Measurements from ENCODE around the gene S100A1. TPM values are rescaled to one million over a fixed set of nuclear protein-coding genes. Genes with fewer than 3 reads are reported as not detected.

The S100A1 gene
- total RNA-seq, 1 donor from 2014 or later, result 1.3 TPM

- Histone ChIP-seq H3K36me3 (ENCODE audit: control insufficient read depth, insufficient read depth, low read length) (peaks cover 3% of the 10 kb centered on the region), H3K27me3 (ENCODE audit: control insufficient read depth, insufficient read depth, low read length) (no peaks in the 10 kb centered on the region), H3K4me3 (ENCODE audit: low read depth, low read length) (peak overlapping the region; percentile 87)
- no peak for DNase-seq (ENCODE audit: low read depth)
- TF ChIP-seq, protein P1, sequence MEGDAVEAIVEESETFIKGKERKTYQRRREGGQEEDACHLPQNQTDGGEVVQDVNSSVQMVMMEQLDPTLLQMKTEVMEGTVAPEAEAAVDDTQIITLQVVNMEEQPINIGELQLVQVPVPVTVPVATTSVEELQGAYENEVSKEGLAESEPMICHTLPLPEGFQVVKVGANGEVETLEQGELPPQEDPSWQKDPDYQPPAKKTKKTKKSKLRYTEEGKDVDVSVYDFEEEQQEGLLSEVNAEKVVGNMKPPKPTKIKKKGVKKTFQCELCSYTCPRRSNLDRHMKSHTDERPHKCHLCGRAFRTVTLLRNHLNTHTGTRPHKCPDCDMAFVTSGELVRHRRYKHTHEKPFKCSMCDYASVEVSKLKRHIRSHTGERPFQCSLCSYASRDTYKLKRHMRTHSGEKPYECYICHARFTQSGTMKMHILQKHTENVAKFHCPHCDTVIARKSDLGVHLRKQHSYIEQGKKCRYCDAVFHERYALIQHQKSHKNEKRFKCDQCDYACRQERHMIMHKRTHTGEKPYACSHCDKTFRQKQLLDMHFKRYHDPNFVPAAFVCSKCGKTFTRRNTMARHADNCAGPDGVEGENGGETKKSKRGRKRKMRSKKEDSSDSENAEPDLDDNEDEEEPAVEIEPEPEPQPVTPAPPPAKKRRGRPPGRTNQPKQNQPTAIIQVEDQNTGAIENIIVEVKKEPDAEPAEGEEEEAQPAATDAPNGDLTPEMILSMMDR (IDR thresholded peaks at IDR 0.05; ENCODE audit: insufficient read depth, low read length, poor library complexity, severe bottlenecking), result no peak
Observed at GRCh38 chr1:153611356-153611755, 16.9 kb upstream of the S100A1 start.

- TF ChIP-seq, protein P1 (IDR thresholded peaks at IDR 0.05; ENCODE audit: insufficient read depth, low read length, poor library complexity, severe bottlenecking), result no peak
- Histone ChIP-seq H3K4me3 (ENCODE audit: low read depth, low read length) (peak overlapping the region; percentile 87), H3K27me3 (ENCODE audit: control insufficient read depth, insufficient read depth, low read length) (no peaks in the 10 kb centered on the region), H3K36me3 (ENCODE audit: control insufficient read depth, insufficient read depth, low read length) (peaks cover 1% of the 10 kb centered on the region)
- no peak for DNase-seq (ENCODE audit: low read depth)
Observed at GRCh38 chr1:153612111-153612754, 16.0 kb upstream of the S100A1 start.

GRCh38 chr1:153612755-153613331, 15.4 kb upstream of the S100A1 start, which contains the start of gene S100A16:
S100A16 (minus strand) TSS chr1:153613137; CDS start chr1:153608151, 4,986 bp downstream.
- DNase-seq (ENCODE audit: low read depth), result no peak
- Histone ChIP-seq H3K4me3 (ENCODE audit: low read depth, low read length) (peak within 1 kb of the TSS; percentile 87), H3K27me3 (ENCODE audit: control insufficient read depth, insufficient read depth, low read length) (no peaks in the 10 kb centered on the region), H3K36me3 (ENCODE audit: control insufficient read depth, insufficient read depth, low read length) (no peaks in the 10 kb centered on the region)
- TF ChIP-seq, protein P1 (IDR thresholded peaks at IDR 0.05; ENCODE audit: insufficient read depth, low read length, poor library complexity, severe bottlenecking), result no peak

- Histone ChIP-seq H3K27me3 (ENCODE audit: control insufficient read depth, insufficient read depth, low read length) (no peaks in the 10 kb centered on the region), H3K36me3 (ENCODE audit: control insufficient read depth, insufficient read depth, low read length) (no peaks in the 10 kb centered on the region), H3K4me3 (ENCODE audit: low read depth, low read length) (peak overlapping the region; percentile 87)
- DNase-seq (ENCODE audit: low read depth), result no peak
- TF ChIP-seq, protein P1 (IDR thresholded peaks at IDR 0.05; ENCODE audit: insufficient read depth, low read length, poor library complexity, severe bottlenecking), result no peak
Observed at GRCh38 chr1:153613406-153613805, 14.8 kb upstream of the S100A1 start.

GRCh38 chr1:153614189-153614900, 13.9 kb upstream of the S100A1 start:
- Histone ChIP-seq H3K36me3 (ENCODE audit: control insufficient read depth, insufficient read depth, low read length) (no peaks in the 10 kb centered on the region), H3K27me3 (ENCODE audit: control insufficient read depth, insufficient read depth, low read length) (no peaks in the 10 kb centered on the region), H3K4me3 (ENCODE audit: low read depth, low read length) (no peak overlapping the region)
- no peak for DNase-seq (ENCODE audit: low read depth)
- TF ChIP-seq, protein P1 (IDR thresholded peaks at IDR 0.05; ENCODE audit: insufficient read depth, low read length, poor library complexity, severe bottlenecking), result no peak
